Measurements from ENCODE around the gene ADAM23. TPM values are rescaled to one million over a fixed set of nuclear protein-coding genes. Genes with fewer than 3 reads are reported as not detected.

Gene ADAM23
- total and polyA plus RNA-seq, 2 experiments from 2014 or later = 2.8 to 3.3 TPM

DNA sequence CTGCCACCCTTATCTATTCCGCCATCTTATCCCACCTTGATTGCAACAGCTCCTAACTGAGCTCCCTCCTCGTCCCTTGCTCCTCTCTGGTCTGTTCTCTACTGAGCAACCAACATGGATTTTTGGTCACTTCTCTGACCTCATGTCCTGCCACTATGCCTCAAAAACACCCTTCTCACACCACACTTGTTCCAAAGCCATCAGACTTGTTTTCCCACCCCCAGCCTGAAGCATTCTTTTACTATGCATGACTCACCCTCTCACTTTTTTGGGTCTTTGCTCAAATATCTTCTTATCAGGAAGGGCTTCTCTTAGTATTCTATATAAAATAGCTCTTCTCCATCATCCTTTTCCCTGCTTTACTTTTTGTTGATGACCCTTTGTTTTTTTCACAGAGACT lies 196.3 kb downstream of the ADAM23 start:
- no peaks in the 10 kb centered on the region for H3K9me3 ChIP-seq (ENCODE audit: low read depth)
- H4K20me1 ChIP-seq (ENCODE audit: insufficient read depth, poor library complexity, severe bottlenecking) = no peaks in the 10 kb centered on the region
- no peaks in the 10 kb centered on the region for H3K36me3 ChIP-seq (replicated peaks; ENCODE audit: insufficient read depth, low read depth)
- TF ChIP-seq, protein P1, sequence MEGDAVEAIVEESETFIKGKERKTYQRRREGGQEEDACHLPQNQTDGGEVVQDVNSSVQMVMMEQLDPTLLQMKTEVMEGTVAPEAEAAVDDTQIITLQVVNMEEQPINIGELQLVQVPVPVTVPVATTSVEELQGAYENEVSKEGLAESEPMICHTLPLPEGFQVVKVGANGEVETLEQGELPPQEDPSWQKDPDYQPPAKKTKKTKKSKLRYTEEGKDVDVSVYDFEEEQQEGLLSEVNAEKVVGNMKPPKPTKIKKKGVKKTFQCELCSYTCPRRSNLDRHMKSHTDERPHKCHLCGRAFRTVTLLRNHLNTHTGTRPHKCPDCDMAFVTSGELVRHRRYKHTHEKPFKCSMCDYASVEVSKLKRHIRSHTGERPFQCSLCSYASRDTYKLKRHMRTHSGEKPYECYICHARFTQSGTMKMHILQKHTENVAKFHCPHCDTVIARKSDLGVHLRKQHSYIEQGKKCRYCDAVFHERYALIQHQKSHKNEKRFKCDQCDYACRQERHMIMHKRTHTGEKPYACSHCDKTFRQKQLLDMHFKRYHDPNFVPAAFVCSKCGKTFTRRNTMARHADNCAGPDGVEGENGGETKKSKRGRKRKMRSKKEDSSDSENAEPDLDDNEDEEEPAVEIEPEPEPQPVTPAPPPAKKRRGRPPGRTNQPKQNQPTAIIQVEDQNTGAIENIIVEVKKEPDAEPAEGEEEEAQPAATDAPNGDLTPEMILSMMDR (IDR thresholded peaks at IDR 0.05; ENCODE audit: poor library complexity) = no peak
- H3K9me2 ChIP-seq (replicated peaks; ENCODE audit: insufficient read depth) = no peaks in the 10 kb centered on the region
- H3K27me3 ChIP-seq = peaks cover 33% of the 10 kb centered on the region
- H3K4me2 ChIP-seq = no peak overlapping the region
- H3K4me1 ChIP-seq (ENCODE audit: insufficient read depth) = no peaks in the 10 kb centered on the region
- no peak overlapping the region for H2AFZ ChIP-seq
- H3K27ac ChIP-seq = no peak overlapping the region
- no peak for DNase-seq (ENCODE audit: low spot score)
- no peaks in the 10 kb centered on the region for H3K79me2 ChIP-seq
- no peak overlapping the region for H3K4me3 ChIP-seq
- WGBS (ENCODE audit: low lambda C conversion rate, missing lambda C conversion rate) = 32% methylated on average over 2 of the region's 2 CpGs

GRCh38 chr2:206641226-206641625 lies 197.9 kb downstream of the ADAM23 start:
- Histone ChIP-seq H3K27me3 (peaks cover 33% of the 10 kb centered on the region), H3K4me3 (no peak overlapping the region), H3K79me2 (no peaks in the 10 kb centered on the region), H2AFZ (no peak overlapping the region), H3K27ac (no peak overlapping the region), H3K4me2 (no peak overlapping the region), H3K4me1 (ENCODE audit: insufficient read depth) (no peaks in the 10 kb centered on the region), H3K9me3 (ENCODE audit: low read depth) (no peaks in the 10 kb centered on the region), H3K36me3 (replicated peaks; ENCODE audit: insufficient read depth, low read depth) (no peaks in the 10 kb centered on the region), H3K9me2 (replicated peaks; ENCODE audit: insufficient read depth) (no peaks in the 10 kb centered on the region), H4K20me1 (ENCODE audit: insufficient read depth, poor library complexity, severe bottlenecking) (no peaks in the 10 kb centered on the region)
- TF ChIP-seq EZH2phosphoT487 (IDR thresholded peaks at IDR 0.05; ENCODE audit: low read depth, severe bottlenecking, unreplicated experiment) (no peak), EZH2 (IDR thresholded peaks at IDR 0.05; ENCODE audit: borderline replicate concordance) (no peak)
- TF ChIP-seq, protein P1 (IDR thresholded peaks at IDR 0.05; ENCODE audit: poor library complexity) = no peak
- no peak for DNase-seq (ENCODE audit: low spot score)
- WGBS (ENCODE audit: low lambda C conversion rate, missing lambda C conversion rate) = 58% methylated on average over 3 of the region's 3 CpGs

GRCh38 chr2:206642075-206643025 lies 199.0 kb downstream of the ADAM23 start, which contains the start of gene FAM237A:
TSS of gene FAM237A (plus strand) at chr2:206642487. CDS start at chr2:206644237, 1,750 bp downstream.
- WGBS (ENCODE audit: low lambda C conversion rate, missing lambda C conversion rate) = 3% methylated on average over 56 of the region's 56 CpGs
- Histone ChIP-seq H2AFZ (no peak within 1 kb of the TSS), H3K36me3 (replicated peaks; ENCODE audit: insufficient read depth, low read depth) (no peaks in the 10 kb centered on the region), H3K9me2 (replicated peaks; ENCODE audit: insufficient read depth) (no peaks in the 10 kb centered on the region), H3K27me3 (peaks cover 33% of the 10 kb centered on the region), H3K79me2 (no peaks in the 10 kb centered on the region), H3K27ac (no peak within 1 kb of the TSS), H3K4me1 (ENCODE audit: insufficient read depth) (no peaks in the 10 kb centered on the region), H4K20me1 (ENCODE audit: insufficient read depth, poor library complexity, severe bottlenecking) (no peaks in the 10 kb centered on the region), H3K4me3 (no peak within 1 kb of the TSS), H3K4me2 (peak within 1 kb of the TSS; percentile 69), H3K9me3 (ENCODE audit: low read depth) (no peaks in the 10 kb centered on the region)
- DNase-seq (ENCODE audit: low spot score) = peak; percentile 84
- TF ChIP-seq EZH2phosphoT487 (IDR thresholded peaks at IDR 0.05; ENCODE audit: low read depth, severe bottlenecking, unreplicated experiment) = no peak
- TF ChIP-seq EZH2 (IDR thresholded peaks at IDR 0.05; ENCODE audit: borderline replicate concordance) = no peak
- TF ChIP-seq, protein P1 (IDR thresholded peaks at IDR 0.05; ENCODE audit: poor library complexity) = no peak
